GM12878 (cell line): ENCODE data around the gene MFSD1.

Experiments
- MYC ChIP-seq: IDR thresholded peaks from 2 replicates; pipeline ENCODE4 v1.6.1; 2011; ENCODE audit warnings: mild to moderate bottlenecking, low read length, moderate library complexity, inconsistent platforms; ENCODE audit not compliant: insufficient read depth, insufficient replicate concordance, insufficient read length, severe bottlenecking
- RAD51 ChIP-seq: fragments of 450-650 bp; IDR thresholded peaks from 2 replicates; pipeline ENCODE4 v1.6.1; 2016; ENCODE audit warnings: moderate library complexity, mild to moderate bottlenecking, inconsistent platforms
- SREBF1 ChIP-seq: IDR thresholded peaks from 2 replicates; pipeline ENCODE4 v1.6.1; 2012; ENCODE audit warnings: mild to moderate bottlenecking, low read length
- SREBF2 ChIP-seq: IDR thresholded peaks from 2 replicates; pipeline ENCODE4 v1.6.1; 2012; ENCODE audit warnings: mild to moderate bottlenecking, low read length
- TF ChIP-seq, protein P1 (sequence below): fragments of 150-350 bp; IDR thresholded peaks from 2 replicates; pipeline ENCODE4 v1.6.1; 2016; ENCODE audit warnings: low read depth, low read length
- TF ChIP-seq, protein P2 (sequence below), 3 experiments: IDR thresholded peaks in 2 of 3; conservative IDR thresholded peaks in 1 of 3; 2 replicates each; pipeline ENCODE4 v1.5.1; 2011; ENCODE audit warnings: low read depth in 3 of 3, low read length in 3 of 3, mild to moderate bottlenecking in 3 of 3, control low read depth in 2 of 3, moderate library complexity in 2 of 3, inconsistent platforms in 1 of 3, mixed read lengths in 1 of 3; ENCODE audit not compliant: control insufficient read depth in 2 of 3, insufficient read depth in 1 of 3; ENCODE audit errors: extremely low read depth in 1 of 3
- TF ChIP-seq, protein P3 (sequence below): IDR thresholded peaks from 2 replicates; pipeline ENCODE4 v1.6.1; 2011; ENCODE audit warnings: borderline replicate concordance, low read depth, mild to moderate bottlenecking, moderate library complexity, low read length; ENCODE audit not compliant: insufficient read depth, poor library complexity, severe bottlenecking

DNA sequence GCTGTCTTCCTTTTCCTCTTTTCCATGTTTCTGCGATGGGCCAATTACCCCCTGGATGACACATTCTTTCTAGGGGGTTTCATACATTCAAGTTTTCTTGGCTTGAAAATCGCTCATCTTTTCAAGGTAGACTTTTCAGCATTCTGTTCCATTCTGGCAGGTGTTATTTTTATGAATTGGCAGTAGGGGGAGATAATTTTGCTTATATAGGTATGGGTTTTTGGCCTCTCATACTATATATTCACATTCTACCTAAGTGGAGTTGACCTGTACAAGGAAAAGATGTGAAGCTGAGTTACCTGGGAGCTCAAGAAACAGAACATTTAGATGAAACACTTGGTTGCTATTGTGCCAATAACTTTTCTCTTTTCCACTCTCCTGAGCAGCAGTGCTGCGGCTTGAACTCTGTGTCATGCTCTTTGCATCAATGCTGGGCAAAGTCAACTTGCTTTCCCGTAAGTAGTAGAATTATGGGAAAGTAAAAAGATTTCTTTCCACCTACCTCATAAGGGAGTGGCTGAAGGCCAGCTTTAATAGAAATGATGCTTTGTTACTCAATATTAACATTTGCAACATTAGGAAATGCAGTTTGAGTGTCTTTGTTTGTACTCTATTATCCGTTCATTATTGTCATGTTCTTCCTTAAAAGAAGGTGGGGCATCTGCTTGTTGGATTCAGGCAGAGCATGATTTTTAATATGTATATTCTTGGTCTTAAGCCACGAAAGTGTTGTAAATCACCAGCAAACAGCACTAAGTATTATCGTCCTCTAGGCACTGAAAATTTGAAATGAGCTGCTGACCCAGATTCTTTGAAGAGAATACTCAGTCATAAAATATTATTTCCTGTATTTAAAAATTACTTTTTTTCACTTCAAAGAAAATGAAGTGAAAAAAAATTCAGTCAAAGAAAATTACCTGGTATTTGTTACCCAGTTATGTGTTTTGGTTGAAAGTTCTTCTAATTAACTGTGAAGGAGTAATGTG, 27.7 kb upstream of the MFSD1 start:
- TF ChIP-seq, protein P1, sequence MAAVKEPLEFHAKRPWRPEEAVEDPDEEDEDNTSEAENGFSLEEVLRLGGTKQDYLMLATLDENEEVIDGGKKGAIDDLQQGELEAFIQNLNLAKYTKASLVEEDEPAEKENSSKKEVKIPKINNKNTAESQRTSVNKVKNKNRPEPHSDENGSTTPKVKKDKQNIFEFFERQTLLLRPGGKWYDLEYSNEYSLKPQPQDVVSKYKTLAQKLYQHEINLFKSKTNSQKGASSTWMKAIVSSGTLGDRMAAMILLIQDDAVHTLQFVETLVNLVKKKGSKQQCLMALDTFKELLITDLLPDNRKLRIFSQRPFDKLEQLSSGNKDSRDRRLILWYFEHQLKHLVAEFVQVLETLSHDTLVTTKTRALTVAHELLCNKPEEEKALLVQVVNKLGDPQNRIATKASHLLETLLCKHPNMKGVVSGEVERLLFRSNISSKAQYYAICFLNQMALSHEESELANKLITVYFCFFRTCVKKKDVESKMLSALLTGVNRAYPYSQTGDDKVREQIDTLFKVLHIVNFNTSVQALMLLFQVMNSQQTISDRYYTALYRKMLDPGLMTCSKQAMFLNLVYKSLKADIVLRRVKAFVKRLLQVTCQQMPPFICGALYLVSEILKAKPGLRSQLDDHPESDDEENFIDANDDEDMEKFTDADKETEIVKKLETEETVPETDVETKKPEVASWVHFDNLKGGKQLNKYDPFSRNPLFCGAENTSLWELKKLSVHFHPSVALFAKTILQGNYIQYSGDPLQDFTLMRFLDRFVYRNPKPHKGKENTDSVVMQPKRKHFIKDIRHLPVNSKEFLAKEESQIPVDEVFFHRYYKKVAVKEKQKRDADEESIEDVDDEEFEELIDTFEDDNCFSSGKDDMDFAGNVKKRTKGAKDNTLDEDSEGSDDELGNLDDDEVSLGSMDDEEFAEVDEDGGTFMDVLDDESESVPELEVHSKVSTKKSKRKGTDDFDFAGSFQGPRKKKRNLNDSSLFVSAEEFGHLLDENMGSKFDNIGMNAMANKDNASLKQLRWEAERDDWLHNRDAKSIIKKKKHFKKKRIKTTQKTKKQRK: no peak
- TF ChIP-seq, protein P2, sequence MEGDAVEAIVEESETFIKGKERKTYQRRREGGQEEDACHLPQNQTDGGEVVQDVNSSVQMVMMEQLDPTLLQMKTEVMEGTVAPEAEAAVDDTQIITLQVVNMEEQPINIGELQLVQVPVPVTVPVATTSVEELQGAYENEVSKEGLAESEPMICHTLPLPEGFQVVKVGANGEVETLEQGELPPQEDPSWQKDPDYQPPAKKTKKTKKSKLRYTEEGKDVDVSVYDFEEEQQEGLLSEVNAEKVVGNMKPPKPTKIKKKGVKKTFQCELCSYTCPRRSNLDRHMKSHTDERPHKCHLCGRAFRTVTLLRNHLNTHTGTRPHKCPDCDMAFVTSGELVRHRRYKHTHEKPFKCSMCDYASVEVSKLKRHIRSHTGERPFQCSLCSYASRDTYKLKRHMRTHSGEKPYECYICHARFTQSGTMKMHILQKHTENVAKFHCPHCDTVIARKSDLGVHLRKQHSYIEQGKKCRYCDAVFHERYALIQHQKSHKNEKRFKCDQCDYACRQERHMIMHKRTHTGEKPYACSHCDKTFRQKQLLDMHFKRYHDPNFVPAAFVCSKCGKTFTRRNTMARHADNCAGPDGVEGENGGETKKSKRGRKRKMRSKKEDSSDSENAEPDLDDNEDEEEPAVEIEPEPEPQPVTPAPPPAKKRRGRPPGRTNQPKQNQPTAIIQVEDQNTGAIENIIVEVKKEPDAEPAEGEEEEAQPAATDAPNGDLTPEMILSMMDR (IDR thresholded peaks at IDR 0.05 in 2 of 3, conservative IDR thresholded peaks at IDR 0.05 in 1 of 3; ENCODE audit: control insufficient read depth in 2 of 3, extremely low read depth in 1 of 3, insufficient read depth in 1 of 3, low read depth in 3 of 3, low read length in 3 of 3): no peak
- TF ChIP-seq SREBF1 (no peak), MYC (no peak), RAD51 (no peak), SREBF2 (no peak)
- TF ChIP-seq, protein P3, sequence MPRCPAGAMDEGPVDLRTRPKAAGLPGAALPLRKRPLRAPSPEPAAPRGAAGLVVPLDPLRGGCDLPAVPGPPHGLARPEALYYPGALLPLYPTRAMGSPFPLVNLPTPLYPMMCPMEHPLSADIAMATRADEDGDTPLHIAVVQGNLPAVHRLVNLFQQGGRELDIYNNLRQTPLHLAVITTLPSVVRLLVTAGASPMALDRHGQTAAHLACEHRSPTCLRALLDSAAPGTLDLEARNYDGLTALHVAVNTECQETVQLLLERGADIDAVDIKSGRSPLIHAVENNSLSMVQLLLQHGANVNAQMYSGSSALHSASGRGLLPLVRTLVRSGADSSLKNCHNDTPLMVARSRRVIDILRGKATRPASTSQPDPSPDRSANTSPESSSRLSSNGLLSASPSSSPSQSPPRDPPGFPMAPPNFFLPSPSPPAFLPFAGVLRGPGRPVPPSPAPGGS: no peak
